Peyer's patch (tissue), 4 donors: Measurements from ENCODE around the gene RMDN3. TPM values are rescaled to one million over a fixed set of nuclear protein-coding genes. Genes with fewer than 3 reads are reported as not detected.

Experiments
- DNase-seq, 3 donors: peaks; one replicate each; pipeline ENCODE4 v3.0.0-alpha.2; 2017 to 2019
- H3K27ac ChIP-seq, 4 donors: fragments of 200-600 bp; sonication (generic); one replicate each; pipeline ENCODE4 v1.5.1; 2016 to 2019
- H3K27me3 ChIP-seq, 2 donors: fragments of 200-600 bp; sonication (generic); one replicate each; pipeline ENCODE4 v1.5.1; 2019
- H3K36me3 ChIP-seq, 3 donors: fragments of 200-600 bp; sonication (generic); one replicate each; pipeline ENCODE4 v1.5.1; 2016 to 2019
- H3K4me1 ChIP-seq, 4 donors: fragments of 200-600 bp; sonication (generic); one replicate each; pipeline ENCODE4 v1.5.1; 2016 to 2019
- H3K4me3 ChIP-seq, 4 donors: fragments of 200-600 bp; sonication (generic); 1 replicate in 3 of 4; 2 replicates in 1 of 4; pipeline ENCODE4 v1.5.1; 2016 to 2019; ENCODE audit warnings: mild to moderate bottlenecking in 1 of 4
- H3K9me3 ChIP-seq, 4 donors: fragments of 200-600 bp; sonication (generic); one replicate each; pipeline ENCODE4 v1.5.1; 2016 to 2019; ENCODE audit warnings: mild to moderate bottlenecking in 1 of 4
- POLR2A ChIP-seq, 2 donors: fragments of 450-650 bp; IDR thresholded peaks; one replicate each; pipeline ENCODE4 v1.5.1; 2017; ENCODE audit warnings: antibody characterized with exemption in 2 of 2, mild to moderate bottlenecking in 2 of 2, moderate library complexity in 2 of 2
- total RNA-seq, 4 donors: library from RNA; depleted of rRNA; stranded (reverse); fragments of >200 nt; gene quantifications; one replicate each; pipeline ENCODE4 v1.1.0, GENCODE V29; 2016
- TF ChIP-seq, protein P1 (sequence below), 6 experiments: fragments of 450-650 bp in 4 of 6; fragments of 200-600 bp in 2 of 6; sonication (generic) in 1 of 6; IDR thresholded peaks; one replicate each; pipeline ENCODE4 v1.5.1; 2017 to 2019; ENCODE audit warnings: antibody characterized with exemption in 6 of 6, mild to moderate bottlenecking in 3 of 6, moderate library complexity in 1 of 6

Gene RMDN3
- total RNA-seq, 4 donors from 2014 or later: 69.2 to 94.7 (median 74.0) TPM

GRCh38 chr15:40782609-40783227 lies 27.7 kb upstream of the RMDN3 start:
- peak; percentile 62 to 92 (median 89) for DNase-seq
- Histone ChIP-seq H3K27ac (no peak overlapping the region), H3K9me3 (no peaks in the 10 kb centered on the region), H3K4me1 (peaks cover 0 to 23% (median 3%) of the 10 kb centered on the region in 4 donors), H3K4me3 (no peak overlapping the region), H3K27me3 (no peaks in the 10 kb centered on the region), H3K36me3 (peaks cover 0 to 24% (median 0%) of the 10 kb centered on the region in 3 donors)
- no peak for TF ChIP-seq POLR2A (IDR thresholded peaks at IDR 0.05)
- TF ChIP-seq, protein P1, sequence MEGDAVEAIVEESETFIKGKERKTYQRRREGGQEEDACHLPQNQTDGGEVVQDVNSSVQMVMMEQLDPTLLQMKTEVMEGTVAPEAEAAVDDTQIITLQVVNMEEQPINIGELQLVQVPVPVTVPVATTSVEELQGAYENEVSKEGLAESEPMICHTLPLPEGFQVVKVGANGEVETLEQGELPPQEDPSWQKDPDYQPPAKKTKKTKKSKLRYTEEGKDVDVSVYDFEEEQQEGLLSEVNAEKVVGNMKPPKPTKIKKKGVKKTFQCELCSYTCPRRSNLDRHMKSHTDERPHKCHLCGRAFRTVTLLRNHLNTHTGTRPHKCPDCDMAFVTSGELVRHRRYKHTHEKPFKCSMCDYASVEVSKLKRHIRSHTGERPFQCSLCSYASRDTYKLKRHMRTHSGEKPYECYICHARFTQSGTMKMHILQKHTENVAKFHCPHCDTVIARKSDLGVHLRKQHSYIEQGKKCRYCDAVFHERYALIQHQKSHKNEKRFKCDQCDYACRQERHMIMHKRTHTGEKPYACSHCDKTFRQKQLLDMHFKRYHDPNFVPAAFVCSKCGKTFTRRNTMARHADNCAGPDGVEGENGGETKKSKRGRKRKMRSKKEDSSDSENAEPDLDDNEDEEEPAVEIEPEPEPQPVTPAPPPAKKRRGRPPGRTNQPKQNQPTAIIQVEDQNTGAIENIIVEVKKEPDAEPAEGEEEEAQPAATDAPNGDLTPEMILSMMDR (IDR thresholded peaks at IDR 0.05): peak; percentile 11 to 97 (median 88)

DNA sequence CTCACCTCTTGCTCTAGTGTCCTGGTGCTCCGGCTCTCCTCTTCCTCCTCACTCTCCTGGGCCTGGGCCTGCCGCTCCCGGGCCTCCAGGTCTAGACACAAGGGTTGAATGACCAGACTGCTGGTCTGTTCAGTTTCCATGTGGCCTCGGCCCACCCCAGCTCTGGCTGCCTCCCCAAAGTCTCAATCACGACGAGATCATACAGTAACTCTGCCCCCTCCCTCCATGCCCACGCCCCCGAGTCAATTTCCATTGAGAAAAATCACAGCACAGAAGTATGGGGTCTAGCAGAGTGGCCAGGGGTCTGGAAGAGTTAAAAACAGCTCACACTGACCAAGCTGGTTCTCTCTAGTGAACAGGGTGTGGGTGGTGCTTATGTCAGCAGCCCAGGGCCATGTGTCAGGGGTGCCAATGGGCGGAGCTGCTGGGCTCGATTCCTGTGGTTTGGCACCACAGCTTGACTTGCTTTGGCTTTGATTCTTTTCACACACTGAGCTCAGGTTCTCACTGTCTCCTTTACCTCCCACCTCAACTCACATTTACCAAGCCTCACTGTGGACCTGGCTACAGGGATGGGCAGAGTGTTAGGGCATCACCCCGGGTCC lies 21.6 kb upstream of the RMDN3 start:
- peaks cover 0 to 71% (median 0%) of the 10 kb centered on the region in 3 donors for H3K36me3 ChIP-seq
- no peaks in the 10 kb centered on the region for H3K4me1 ChIP-seq
- no peaks in the 10 kb centered on the region for H3K27me3 ChIP-seq
- no peaks in the 10 kb centered on the region for H3K9me3 ChIP-seq
- no peak overlapping the region for H3K27ac ChIP-seq
- DNase-seq: no peak
- H3K4me3 ChIP-seq: no peak overlapping the region
- TF ChIP-seq POLR2A (IDR thresholded peaks at IDR 0.05): no peak
- TF ChIP-seq, protein P1 (IDR thresholded peaks at IDR 0.05): no peak

DNA sequence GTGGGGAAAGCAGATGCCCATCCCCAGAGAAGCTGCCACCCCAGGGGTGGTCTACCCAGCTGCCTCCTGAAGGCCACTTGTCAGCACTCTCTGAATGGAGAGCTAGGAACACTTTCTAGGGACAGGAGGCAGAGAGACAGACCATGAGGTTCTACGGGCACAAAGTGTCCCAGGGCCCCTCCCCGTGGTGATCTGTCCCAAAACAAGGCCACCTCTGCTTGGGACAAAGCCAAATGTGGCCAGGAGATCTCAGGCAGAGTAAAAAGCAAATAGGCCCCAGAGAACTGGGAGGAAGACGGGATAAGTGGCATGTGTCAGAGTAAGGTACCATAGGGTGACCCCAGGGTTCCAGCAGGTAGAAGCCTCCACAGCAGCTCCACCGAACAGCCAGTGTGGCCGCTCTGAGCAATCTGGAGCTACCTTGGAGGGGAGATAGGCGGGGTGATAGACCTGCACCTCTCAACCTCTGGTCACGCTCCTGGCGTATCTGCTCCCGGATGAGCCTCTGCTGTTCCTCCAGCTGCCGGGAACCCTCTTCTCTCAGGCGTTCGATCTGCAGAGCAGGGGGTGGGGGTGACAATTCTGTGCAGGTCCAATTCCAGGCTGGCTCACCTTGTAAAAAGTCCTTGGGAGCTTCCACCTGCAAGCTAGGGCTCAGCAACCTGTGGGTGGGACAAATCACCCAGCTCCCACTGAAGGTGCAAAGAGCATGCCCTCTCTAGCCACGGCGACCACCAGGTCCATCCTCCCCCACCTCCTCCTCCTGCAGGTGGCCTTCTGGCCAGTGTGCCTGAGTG lies 20.9 kb upstream of the RMDN3 start:
- no peak for TF ChIP-seq POLR2A (IDR thresholded peaks at IDR 0.05)
- TF ChIP-seq, protein P1 (IDR thresholded peaks at IDR 0.05): no peak

DNA sequence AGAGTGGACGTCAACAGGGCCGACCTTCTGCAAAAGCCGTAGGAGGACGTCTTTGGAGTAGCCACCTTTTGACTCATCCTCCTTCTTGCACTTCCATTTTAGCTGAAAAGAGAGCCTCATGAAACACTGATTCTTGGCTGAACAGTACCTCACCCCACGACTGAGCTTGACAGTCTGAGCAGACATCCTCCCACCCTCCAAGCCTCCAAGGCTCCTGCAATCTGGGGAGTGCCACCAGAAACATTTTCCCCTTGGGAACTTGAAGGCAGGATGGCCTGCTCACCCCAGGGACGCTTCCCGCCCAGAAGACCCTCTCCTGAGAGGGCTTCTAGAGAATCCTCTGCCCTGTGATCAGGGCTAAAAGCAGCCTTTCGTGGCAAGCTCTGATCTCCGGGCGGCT lies 20.0 kb upstream of the RMDN3 start:
- TF ChIP-seq, protein P1 (IDR thresholded peaks at IDR 0.05): no peak
- TF ChIP-seq POLR2A (IDR thresholded peaks at IDR 0.05): no peak
- Histone ChIP-seq H3K9me3 (no peaks in the 10 kb centered on the region), H3K4me3 (no peak overlapping the region), H3K4me1 (peaks cover 0 to 10% (median 6%) of the 10 kb centered on the region in 4 donors), H3K27ac (no peak overlapping the region), H3K27me3 (no peaks in the 10 kb centered on the region), H3K36me3 (peaks cover 0 to 70% (median 0%) of the 10 kb centered on the region in 3 donors)
- no peak for DNase-seq

More for the DNA sequence above, 20.9 kb upstream of the RMDN3 start:
- Histone ChIP-seq H3K36me3 (peaks cover 0 to 71% (median 0%) of the 10 kb centered on the region in 3 donors), H3K4me3 (no peak overlapping the region), H3K9me3 (no peaks in the 10 kb centered on the region), H3K4me1 (peaks cover 0 to under 1% (median 0%) of the 10 kb centered on the region in 4 donors), H3K27ac (no peak overlapping the region), H3K27me3 (no peaks in the 10 kb centered on the region)
- no peak for DNase-seq

DNA sequence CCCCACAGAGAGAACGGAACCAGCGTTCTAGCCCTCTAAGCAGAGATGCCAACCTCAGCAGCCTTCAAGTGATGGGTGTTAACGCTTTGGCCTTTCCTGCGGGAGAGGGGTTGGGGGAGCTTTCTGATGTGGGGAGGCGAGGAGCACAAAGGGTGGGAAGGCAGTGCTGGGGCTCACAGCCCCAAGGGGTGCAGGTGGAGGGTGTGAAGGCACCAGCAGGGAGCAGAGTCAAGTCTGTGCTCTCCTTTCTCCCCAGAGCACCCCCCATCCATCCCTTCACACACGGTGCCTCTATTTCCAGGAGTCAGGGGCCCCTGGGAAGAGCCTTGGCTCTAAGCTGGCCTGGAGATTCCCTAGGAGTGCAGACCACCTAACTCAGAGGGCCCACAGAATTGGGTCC lies 18.8 kb upstream of the RMDN3 start:
- Histone ChIP-seq H3K36me3 (peaks cover 0 to 59% (median 0%) of the 10 kb centered on the region in 3 donors), H3K27me3 (no peaks in the 10 kb centered on the region), H3K4me3 (no peak overlapping the region), H3K9me3 (no peaks in the 10 kb centered on the region), H3K4me1 (peaks cover 0 to 21% (median 17%) of the 10 kb centered on the region in 4 donors), H3K27ac (no peak overlapping the region)
- no peak for DNase-seq
- TF ChIP-seq, protein P1 (IDR thresholded peaks at IDR 0.05): no peak
- TF ChIP-seq POLR2A (IDR thresholded peaks at IDR 0.05): no peak
